Measurements from ENCODE around the gene IBSP. TPM values are rescaled to one million over a fixed set of nuclear protein-coding genes. Genes with fewer than 3 reads are reported as not detected.

The IBSP gene
- total and polyA plus RNA-seq, 2 donors from 2014 or later, result not detected

GRCh38 chr4:87824352-87824751, 25.0 kb downstream of the IBSP start:
- DNase-seq (no peak), FAIRE-seq (no peak)
- Histone ChIP-seq H3K4me3 (ENCODE audit: low read length in 3 of 3) (no peak overlapping the region), H3K27me3 (ENCODE audit: control insufficient read depth, insufficient read depth, low read length) (no peaks in the 10 kb centered on the region), H3K36me3 (ENCODE audit: control insufficient read depth in 2 of 3, insufficient read depth in 3 of 3, low read length in 3 of 3) (no peaks in the 10 kb centered on the region), H3K27ac (ENCODE audit: low read depth in 2 of 2, low read length in 2 of 2) (no peak overlapping the region), H3K4me1 (ENCODE audit: control insufficient read depth in 2 of 3, insufficient read depth in 2 of 3, low read depth in 1 of 3, low read length in 3 of 3) (no peaks in the 10 kb centered on the region), H3K9ac (ENCODE audit: low read length in 3 of 3) (no peak overlapping the region), H3K9me3 (ENCODE audit: control insufficient read depth in 2 of 3, insufficient read depth in 1 of 3, low read length in 3 of 3) (no peaks in the 10 kb centered on the region)
- TF ChIP-seq CTCF (IDR thresholded peaks at IDR 0.05; ENCODE audit: borderline replicate concordance, extremely low read depth, insufficient read depth), result no peak
- intact Hi-C loops (cut with DNase I), result no loop called here

GRCh38 chr4:87832669-87833068, 33.3 kb downstream of the IBSP start, which contains the start of gene MEPE:
Gene MEPE (plus strand): TSS chr4:87832969. CDS start chr4:87834715, 1,746 bp downstream.
- Histone ChIP-seq H3K4me3 (ENCODE audit: low read length in 3 of 3) (no peak within 1 kb of the TSS), H3K27me3 (ENCODE audit: control insufficient read depth, insufficient read depth, low read length) (no peaks in the 10 kb centered on the region), H3K4me1 (ENCODE audit: control insufficient read depth in 2 of 3, insufficient read depth in 2 of 3, low read depth in 1 of 3, low read length in 3 of 3) (no peaks in the 10 kb centered on the region), H3K9me3 (ENCODE audit: control insufficient read depth in 2 of 3, insufficient read depth in 1 of 3, low read length in 3 of 3) (no peaks in the 10 kb centered on the region), H3K36me3 (ENCODE audit: control insufficient read depth in 2 of 3, insufficient read depth in 3 of 3, low read length in 3 of 3) (no peaks in the 10 kb centered on the region), H3K27ac (ENCODE audit: low read depth in 2 of 2, low read length in 2 of 2) (no peak within 1 kb of the TSS), H3K9ac (ENCODE audit: low read length in 3 of 3) (no peak within 1 kb of the TSS)
- intact Hi-C loops (cut with DNase I), result no loop called here
- DNase-seq, result no peak
- TF ChIP-seq CTCF (IDR thresholded peaks at IDR 0.05; ENCODE audit: borderline replicate concordance, extremely low read depth, insufficient read depth), result no peak
- no peak for FAIRE-seq

GRCh38 chr4:87834401-87834800, 35.0 kb downstream of the IBSP start:
- Histone ChIP-seq H3K4me1 (ENCODE audit: control insufficient read depth in 2 of 3, insufficient read depth in 2 of 3, low read depth in 1 of 3, low read length in 3 of 3) (no peaks in the 10 kb centered on the region), H3K4me3 (ENCODE audit: low read length in 3 of 3) (no peak overlapping the region), H3K27me3 (ENCODE audit: control insufficient read depth, insufficient read depth, low read length) (no peaks in the 10 kb centered on the region), H3K9ac (ENCODE audit: low read length in 3 of 3) (no peak overlapping the region), H3K36me3 (ENCODE audit: control insufficient read depth in 2 of 3, insufficient read depth in 3 of 3, low read length in 3 of 3) (no peaks in the 10 kb centered on the region), H3K9me3 (ENCODE audit: control insufficient read depth in 2 of 3, insufficient read depth in 1 of 3, low read length in 3 of 3) (no peaks in the 10 kb centered on the region), H3K27ac (ENCODE audit: low read depth in 2 of 2, low read length in 2 of 2) (no peak overlapping the region)
- no peak for TF ChIP-seq CTCF (IDR thresholded peaks at IDR 0.05; ENCODE audit: borderline replicate concordance, extremely low read depth, insufficient read depth)
- no peak for FAIRE-seq
- intact Hi-C loops (cut with DNase I), result no loop called here
- no peak for DNase-seq

GRCh38 chr4:87835197-87835596, 35.8 kb downstream of the IBSP start:
- Histone ChIP-seq H3K36me3 (ENCODE audit: control insufficient read depth in 2 of 3, insufficient read depth in 3 of 3, low read length in 3 of 3) (no peaks in the 10 kb centered on the region), H3K4me1 (ENCODE audit: control insufficient read depth in 2 of 3, insufficient read depth in 2 of 3, low read depth in 1 of 3, low read length in 3 of 3) (no peaks in the 10 kb centered on the region), H3K27ac (ENCODE audit: low read depth in 2 of 2, low read length in 2 of 2) (no peak overlapping the region), H3K9ac (ENCODE audit: low read length in 3 of 3) (no peak overlapping the region), H3K27me3 (ENCODE audit: control insufficient read depth, insufficient read depth, low read length) (no peaks in the 10 kb centered on the region), H3K9me3 (ENCODE audit: control insufficient read depth in 2 of 3, insufficient read depth in 1 of 3, low read length in 3 of 3) (no peaks in the 10 kb centered on the region), H3K4me3 (ENCODE audit: low read length in 3 of 3) (no peak overlapping the region)
- TF ChIP-seq CTCF (IDR thresholded peaks at IDR 0.05; ENCODE audit: borderline replicate concordance, extremely low read depth, insufficient read depth), result no peak
- DNase-seq (no peak), FAIRE-seq (no peak)
- intact Hi-C loops (cut with DNase I), result no loop called here
